ENCODE data around the gene FAIM2. TPM values are rescaled to one million over a fixed set of nuclear protein-coding genes. Genes with fewer than 3 reads are reported as not detected.

The FAIM2 gene
- total RNA-seq, 1 experiment from 2014 or later = not detected

DNA sequence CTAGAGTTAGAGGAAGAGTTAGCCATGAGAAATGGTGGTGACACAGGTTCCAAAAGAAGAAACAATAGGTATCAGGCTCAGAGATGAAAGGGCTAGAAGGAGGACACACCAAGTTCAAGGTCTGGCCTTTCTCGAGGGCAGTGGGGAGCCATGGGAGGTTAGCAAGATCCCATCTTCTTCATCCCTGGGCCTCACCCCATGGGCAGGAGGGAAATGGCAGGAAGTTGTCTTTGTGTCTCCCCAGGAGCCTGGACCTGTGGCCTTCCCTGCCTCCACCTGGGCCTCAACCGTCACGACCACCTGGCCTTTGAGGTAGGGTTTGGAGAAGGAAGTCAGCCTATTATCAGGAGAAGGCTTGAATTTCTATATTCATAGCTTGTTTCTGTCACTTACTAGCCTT, 41.0 kb upstream of the FAIM2 start:
- DNase-seq = no peak
- intact Hi-C loops (cut with micrococcal nuclease; ENCODE audit: unreplicated experiment) = loop anchor here (2.0 kb wide), 1 partner anchor 78 kb away; no protein-coding TSS in a partner anchor
- CTCF ChIA-PET = interaction anchor here (1.7 kb wide), 2 partner anchors 18 to 22 kb away, joined by 15 read pairs; no protein-coding TSS in a partner anchor
- Mint-ChIP-seq H3K27me3 (ENCODE audit: unreplicated experiment) (no peaks in the 10 kb centered on the region), H3K4me1 (ENCODE audit: low read depth, unreplicated experiment) (peaks cover 32% of the 10 kb centered on the region), H3K9me3 (ENCODE audit: low read depth, unreplicated experiment) (no peaks in the 10 kb centered on the region), H3K36me3 (ENCODE audit: insufficient read depth, unreplicated experiment) (peaks cover 8% of the 10 kb centered on the region), H3K4me3 (ENCODE audit: low read depth, unreplicated experiment) (no peak overlapping the region), H3K27ac (ENCODE audit: unreplicated experiment) (no peak overlapping the region)
- BruUV-seq (replicated peaks) = no TSS peak
- TF ChIP-seq, protein P1, sequence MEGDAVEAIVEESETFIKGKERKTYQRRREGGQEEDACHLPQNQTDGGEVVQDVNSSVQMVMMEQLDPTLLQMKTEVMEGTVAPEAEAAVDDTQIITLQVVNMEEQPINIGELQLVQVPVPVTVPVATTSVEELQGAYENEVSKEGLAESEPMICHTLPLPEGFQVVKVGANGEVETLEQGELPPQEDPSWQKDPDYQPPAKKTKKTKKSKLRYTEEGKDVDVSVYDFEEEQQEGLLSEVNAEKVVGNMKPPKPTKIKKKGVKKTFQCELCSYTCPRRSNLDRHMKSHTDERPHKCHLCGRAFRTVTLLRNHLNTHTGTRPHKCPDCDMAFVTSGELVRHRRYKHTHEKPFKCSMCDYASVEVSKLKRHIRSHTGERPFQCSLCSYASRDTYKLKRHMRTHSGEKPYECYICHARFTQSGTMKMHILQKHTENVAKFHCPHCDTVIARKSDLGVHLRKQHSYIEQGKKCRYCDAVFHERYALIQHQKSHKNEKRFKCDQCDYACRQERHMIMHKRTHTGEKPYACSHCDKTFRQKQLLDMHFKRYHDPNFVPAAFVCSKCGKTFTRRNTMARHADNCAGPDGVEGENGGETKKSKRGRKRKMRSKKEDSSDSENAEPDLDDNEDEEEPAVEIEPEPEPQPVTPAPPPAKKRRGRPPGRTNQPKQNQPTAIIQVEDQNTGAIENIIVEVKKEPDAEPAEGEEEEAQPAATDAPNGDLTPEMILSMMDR (IDR thresholded peaks at IDR 0.05; ENCODE audit: unreplicated experiment) = no peak

DNA sequence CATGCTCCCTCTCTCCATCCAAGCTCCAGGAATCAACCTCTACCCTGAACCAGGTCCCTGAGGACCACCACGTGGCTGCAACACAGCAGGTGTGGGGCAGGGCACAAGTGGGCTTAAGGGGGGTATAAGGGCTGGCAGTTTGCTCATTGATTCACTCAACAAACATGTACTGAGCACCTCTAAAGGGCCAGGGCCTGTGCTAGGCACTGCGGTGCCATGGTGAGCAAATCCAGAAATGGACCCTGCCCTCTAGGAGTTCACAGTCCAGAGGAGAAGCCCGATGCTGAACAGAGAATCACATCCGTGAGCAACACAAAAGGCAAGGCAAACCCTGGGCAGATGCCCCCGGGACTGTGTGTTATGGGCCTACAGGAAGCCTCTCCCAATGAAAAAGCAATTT, 40.3 kb upstream of the FAIM2 start:
- Mint-ChIP-seq H3K27me3 (ENCODE audit: unreplicated experiment) (no peaks in the 10 kb centered on the region), H3K9me3 (ENCODE audit: low read depth, unreplicated experiment) (no peaks in the 10 kb centered on the region), H3K4me3 (ENCODE audit: low read depth, unreplicated experiment) (no peak overlapping the region), H3K27ac (ENCODE audit: unreplicated experiment) (no peak overlapping the region), H3K36me3 (ENCODE audit: insufficient read depth, unreplicated experiment) (peaks cover 8% of the 10 kb centered on the region), H3K4me1 (ENCODE audit: low read depth, unreplicated experiment) (peaks cover 32% of the 10 kb centered on the region)
- TF ChIP-seq, protein P1 (IDR thresholded peaks at IDR 0.05; ENCODE audit: unreplicated experiment) = no peak
- CTCF ChIA-PET = interaction anchor here (1.3 to 1.8 kb wide), 2 partner anchors 16 to 23 kb away, joined by 4 to 6 read pairs; no protein-coding TSS in a partner anchor
- no TSS peak for BruUV-seq (replicated peaks)
- DNase-seq = no peak
- intact Hi-C loops (cut with micrococcal nuclease; ENCODE audit: unreplicated experiment) = loop anchor here (2.0 kb wide), 1 partner anchor 77 kb away; no protein-coding TSS in a partner anchor

DNA sequence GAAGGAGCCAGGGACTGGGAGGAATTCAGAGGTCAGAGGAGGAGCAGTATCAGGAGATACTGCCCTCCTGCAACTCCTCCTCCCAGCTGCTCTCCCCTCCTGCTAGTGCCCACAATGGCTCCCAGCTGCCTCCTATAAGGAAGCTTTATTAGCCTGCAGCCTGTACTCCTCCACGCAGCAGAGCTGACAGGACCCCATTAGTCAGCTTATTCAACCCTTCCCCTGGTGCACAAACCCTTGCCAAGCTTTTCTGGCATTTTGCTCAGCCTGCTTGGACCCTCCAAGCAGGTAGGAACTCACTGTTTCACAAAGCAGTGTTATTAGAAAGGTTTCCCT, 39.9 kb upstream of the FAIM2 start:
- H3K36me3 Mint-ChIP-seq (ENCODE audit: insufficient read depth, unreplicated experiment) = peaks cover 8% of the 10 kb centered on the region
- TF ChIP-seq, protein P1 (IDR thresholded peaks at IDR 0.05; ENCODE audit: unreplicated experiment) = no peak
- H3K27ac Mint-ChIP-seq (ENCODE audit: unreplicated experiment) = no peak overlapping the region
- CTCF ChIA-PET = interaction anchor here (1.0 to 1.8 kb wide), 4 partner anchors 16 to 127 kb away, joined by 3 to 6 read pairs (median 5); no protein-coding TSS in a partner anchor
- no peak for DNase-seq
- no TSS peak for BruUV-seq (replicated peaks)
- H3K27me3 Mint-ChIP-seq (ENCODE audit: unreplicated experiment) = no peaks in the 10 kb centered on the region
- intact Hi-C loops (cut with micrococcal nuclease; ENCODE audit: unreplicated experiment) = no loop called here
- peaks cover 32% of the 10 kb centered on the region for H3K4me1 Mint-ChIP-seq (ENCODE audit: low read depth, unreplicated experiment)
- H3K4me3 Mint-ChIP-seq (ENCODE audit: low read depth, unreplicated experiment) = no peak overlapping the region
- no peaks in the 10 kb centered on the region for H3K9me3 Mint-ChIP-seq (ENCODE audit: low read depth, unreplicated experiment)

DNA sequence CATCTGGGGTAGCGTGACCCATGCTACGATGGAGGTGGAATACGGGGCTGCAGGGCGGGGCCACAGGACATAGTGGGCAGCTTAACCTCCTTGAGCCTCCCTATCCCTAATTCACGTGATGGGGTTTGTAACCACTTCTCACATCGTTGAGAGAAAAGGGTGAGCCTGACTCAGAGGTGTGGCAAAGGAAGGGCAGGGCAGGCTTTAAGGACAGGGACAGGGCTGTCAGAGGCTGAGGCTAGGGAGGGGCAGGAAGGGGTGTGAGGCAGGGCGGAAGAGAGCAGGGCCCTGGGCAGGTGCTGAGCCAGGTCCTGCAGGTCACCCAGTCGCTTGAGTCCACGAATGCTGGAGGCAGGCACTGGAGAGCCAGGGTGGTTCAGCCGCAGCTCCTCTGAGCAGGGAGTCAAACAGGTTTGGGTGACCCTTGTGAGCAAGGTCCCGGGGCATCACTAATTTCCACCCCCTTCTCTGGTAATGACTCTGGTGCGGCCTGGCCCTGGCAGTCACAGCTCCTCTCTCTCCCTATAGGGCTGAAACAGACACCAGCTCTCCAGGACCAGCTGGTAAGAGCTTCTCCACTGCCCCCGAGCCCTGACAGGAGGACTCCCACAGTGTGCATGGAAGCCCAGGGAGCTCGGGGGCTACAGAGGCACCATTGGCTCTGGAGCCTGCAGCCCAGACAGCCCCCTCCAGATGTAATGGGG, 39.4 kb upstream of the FAIM2 start:
- intact Hi-C loops (cut with micrococcal nuclease; ENCODE audit: unreplicated experiment) = no loop called here
- no peaks in the 10 kb centered on the region for H3K9me3 Mint-ChIP-seq (ENCODE audit: low read depth, unreplicated experiment)
- DNase-seq = peak; percentile 50
- CTCF ChIA-PET = interaction anchor here (0.6 to 1.8 kb wide), 6 partner anchors 15 to 567 kb away, joined by 3 to 6 read pairs (median 4); no protein-coding TSS in a partner anchor
- no peak overlapping the region for H3K4me3 Mint-ChIP-seq (ENCODE audit: low read depth, unreplicated experiment)
- no TSS peak for BruUV-seq (replicated peaks)
- no peaks in the 10 kb centered on the region for H3K27me3 Mint-ChIP-seq (ENCODE audit: unreplicated experiment)
- H3K27ac Mint-ChIP-seq (ENCODE audit: unreplicated experiment) = no peak overlapping the region
- peaks cover 32% of the 10 kb centered on the region for H3K4me1 Mint-ChIP-seq (ENCODE audit: low read depth, unreplicated experiment)
- peaks cover 8% of the 10 kb centered on the region for H3K36me3 Mint-ChIP-seq (ENCODE audit: insufficient read depth, unreplicated experiment)
- TF ChIP-seq, protein P1 (IDR thresholded peaks at IDR 0.05; ENCODE audit: unreplicated experiment) = no peak
